Measurements from ENCODE around the gene ZNF385A.
"Not testable (repeated sequence)": the region's sequence is repeated elsewhere in the genome, so short reads cannot be mapped to it uniquely, and the experiment has no call there.

Gene ZNF385A

DNA sequence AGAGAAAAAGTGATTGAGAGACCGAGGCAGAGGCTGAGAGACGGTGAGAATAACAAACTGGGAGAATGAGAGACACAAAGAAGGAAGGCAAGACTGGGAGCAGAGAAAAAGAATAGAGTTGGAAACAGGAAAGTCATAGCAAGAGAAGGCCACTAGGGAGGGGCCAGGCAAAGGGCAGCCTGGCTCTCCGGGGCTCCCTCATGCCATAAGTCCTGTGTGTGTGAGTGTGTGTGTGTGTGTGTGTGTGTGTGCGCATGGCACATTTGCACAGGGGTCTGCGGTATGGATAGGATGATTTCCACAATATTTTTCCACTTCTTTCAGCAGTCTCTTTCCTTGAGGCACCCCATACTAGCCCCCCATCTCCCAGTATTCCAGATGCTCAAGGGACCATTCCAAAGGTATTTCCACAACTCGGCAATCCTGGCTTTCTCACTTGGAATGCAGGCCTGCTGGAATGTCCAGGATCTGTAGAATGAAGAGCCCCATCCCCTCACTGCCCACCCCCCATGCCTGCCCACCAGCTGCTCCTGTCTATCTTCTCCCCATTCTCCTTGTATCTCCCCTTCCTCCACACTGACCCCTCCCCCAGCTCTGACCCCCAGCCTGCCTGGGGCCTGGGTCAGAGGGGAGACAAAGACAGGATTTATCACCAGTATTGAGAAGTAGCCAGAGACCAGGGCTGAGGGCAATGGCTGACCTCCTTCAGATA is 29.3 kb downstream of the ZNF385A start:
- no peak for DNase-seq (ENCODE audit: low read depth in 2 of 2)

DNA sequence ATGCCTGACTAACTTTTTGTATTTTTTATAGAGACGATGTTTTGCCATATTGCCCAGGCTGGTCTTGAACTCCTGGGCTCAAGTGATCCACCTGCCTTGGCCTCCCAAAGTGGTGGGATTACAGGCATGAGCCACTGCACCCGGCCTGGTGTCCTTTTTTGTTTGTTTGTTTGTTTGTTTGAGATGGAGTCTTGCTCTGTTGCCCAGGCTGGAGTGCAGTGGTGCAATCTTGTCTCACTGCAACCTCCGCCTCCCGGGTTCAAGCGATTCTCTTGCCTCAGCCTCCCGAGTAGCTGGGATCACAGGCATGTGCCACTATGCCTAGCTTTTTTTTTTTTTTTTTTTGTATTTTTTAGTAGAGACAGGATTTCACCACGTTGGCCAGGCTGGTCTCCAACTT is 30.3 kb downstream of the ZNF385A start:
- DNase-seq (ENCODE audit: low read depth in 2 of 2): not testable (repeated sequence)

DNA sequence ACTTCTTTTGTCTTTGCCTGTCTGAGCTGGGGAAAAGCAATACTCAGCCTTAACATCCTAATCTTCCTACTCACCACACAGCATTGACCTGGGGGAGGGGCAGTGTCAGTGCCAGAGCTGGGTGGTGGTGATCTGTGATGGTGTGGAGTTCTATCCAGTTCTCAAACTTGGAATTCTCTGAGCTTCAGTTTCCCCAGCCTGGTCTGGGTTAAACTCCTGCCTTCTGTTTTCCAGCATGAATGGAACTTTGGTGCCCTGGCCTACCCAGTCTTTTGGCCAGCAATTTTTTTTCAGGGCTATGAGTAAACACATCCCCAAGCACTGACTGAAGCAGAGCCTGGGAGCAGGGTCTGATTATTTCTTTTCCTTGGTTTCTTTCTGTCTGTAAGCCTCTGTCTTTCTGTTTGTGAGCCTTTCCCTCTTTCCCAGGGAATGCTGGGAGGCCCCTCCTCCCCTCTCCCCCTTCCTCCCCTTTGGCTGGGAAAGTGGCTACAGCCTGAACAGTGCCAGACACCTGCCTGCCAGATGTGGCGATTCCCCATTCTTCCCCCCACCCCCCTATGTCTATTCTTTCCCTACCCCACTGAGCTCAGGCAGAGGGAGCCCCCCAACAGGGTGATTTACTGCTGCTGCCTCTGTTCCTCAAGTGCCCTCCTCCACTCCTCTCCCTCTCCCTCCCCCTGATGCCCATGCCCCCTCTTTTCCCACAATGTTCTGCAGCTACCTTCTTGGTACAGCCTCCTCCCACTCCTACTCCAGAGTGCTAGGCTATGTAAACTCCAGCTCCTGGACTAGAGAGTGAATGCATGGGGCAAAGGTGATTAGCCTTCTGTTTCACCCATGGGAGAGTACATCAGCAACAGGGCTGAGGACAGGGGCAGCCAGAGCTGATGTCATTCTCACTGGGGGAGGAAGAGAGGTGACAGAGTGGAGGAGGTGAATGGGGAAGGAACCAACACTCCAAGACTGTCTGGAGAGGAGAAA is 31.4 kb downstream of the ZNF385A start:
- DNase-seq (ENCODE audit: low read depth in 2 of 2): no peak

DNA sequence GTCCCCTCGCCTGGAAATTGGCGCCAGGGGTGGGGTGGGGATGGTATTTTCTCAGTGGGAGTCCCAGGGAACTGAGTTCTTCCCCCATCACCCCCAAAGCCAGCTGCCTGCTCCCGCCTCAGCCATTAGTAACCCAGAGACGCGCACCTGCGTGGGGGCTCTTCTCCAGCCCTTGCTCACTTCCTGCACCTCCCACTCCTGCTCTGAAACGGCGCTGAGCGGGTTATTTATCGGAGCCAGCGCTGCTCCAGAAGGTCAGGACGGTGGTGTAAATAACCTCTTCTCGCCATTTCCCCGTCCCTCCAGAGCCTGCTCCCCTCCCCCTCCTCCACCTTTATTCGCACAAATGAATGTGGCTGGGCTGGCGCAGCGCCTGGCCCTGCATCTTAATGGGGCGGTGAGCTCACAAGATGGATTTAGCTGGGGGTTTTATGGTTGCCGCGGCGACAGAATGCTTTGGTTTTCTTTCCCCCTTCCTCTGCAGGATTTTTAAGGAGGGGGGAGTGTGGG is 32.5 kb downstream of the ZNF385A start:
- peak; percentile 20 to 40 for DNase-seq (ENCODE audit: low read depth in 2 of 2)

DNA sequence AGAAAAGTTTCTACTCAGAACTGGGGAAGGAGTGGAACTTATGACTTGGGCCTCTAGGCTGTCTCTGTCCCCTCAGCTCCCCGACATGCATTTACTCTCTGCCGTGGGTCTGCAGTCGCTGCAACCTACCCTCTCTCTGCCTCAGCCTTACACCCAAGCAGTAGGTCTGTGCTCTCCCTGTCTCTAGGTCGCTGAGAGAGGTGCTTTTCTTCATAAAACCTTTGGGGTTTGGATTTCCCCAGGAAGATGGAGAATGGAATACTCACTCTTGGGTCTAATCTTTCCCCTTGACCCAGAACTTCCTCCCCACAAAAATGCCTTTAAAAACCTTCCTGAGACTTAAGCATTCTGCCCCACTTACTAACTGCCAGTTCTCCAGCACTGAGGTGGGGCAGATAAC is 33.2 kb downstream of the ZNF385A start:
- no peak for DNase-seq (ENCODE audit: low read depth in 2 of 2)

DNA sequence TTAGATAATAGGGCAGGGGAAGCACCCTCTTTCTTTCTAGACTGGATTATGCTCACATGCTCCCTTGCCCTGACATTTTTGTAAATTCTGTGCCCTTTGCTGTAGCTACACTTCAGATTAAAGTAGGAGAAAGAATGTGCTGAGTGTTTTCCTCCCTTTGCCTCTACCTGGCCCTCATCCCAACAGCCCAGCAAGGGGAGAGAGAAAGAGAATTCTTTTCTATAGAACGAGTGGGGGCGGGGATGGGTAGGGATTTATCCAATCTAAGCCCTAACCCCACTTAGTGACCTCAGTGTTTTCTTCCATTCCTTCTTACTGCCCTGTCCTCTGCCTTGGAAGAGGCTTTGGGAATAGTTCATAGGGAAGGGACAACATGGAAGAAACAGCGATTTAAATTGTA is 33.8 kb downstream of the ZNF385A start:
- DNase-seq (ENCODE audit: low read depth in 2 of 2): no peak

DNA sequence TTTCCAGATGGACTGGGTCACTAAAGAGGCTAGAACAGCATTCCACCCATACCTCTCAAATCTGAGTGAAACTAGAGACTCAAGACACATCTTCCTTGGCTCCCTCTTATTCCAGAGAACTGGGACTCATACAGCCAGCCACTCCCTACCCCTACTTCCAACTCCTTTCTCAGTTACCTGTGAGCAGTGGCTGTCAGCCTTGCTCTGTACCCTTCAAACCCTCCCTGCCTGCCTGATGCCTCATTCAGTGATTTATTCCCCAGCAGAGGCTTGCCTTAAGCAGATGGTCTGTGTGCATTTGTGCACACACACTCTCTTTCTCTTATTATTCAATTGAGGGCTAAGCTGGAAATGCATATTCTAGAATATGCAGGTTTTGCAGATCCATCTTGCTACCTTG is 34.9 kb downstream of the ZNF385A start:
- no peak for DNase-seq (ENCODE audit: low read depth in 2 of 2)

DNA sequence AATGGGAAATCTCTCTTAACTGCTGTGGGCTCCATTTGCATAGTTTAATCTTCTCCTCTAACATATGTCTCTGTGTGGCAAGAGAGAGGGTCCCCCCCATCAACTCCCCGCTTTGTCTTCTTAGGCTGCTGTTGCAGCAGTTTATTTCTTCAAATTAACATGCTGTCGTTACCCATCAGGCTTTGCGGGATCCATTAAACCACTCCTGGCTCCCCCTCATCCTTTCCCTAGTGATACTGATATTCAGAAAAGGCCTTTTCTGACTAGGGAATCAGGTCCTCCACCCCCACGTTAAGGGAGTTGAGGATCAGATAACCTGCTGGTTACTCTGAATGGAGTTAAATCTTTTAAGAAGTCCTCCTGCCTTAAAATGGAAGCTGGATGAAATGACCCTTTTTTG is 35.5 kb downstream of the ZNF385A start:
- no peak for DNase-seq (ENCODE audit: low read depth in 2 of 2)

DNA sequence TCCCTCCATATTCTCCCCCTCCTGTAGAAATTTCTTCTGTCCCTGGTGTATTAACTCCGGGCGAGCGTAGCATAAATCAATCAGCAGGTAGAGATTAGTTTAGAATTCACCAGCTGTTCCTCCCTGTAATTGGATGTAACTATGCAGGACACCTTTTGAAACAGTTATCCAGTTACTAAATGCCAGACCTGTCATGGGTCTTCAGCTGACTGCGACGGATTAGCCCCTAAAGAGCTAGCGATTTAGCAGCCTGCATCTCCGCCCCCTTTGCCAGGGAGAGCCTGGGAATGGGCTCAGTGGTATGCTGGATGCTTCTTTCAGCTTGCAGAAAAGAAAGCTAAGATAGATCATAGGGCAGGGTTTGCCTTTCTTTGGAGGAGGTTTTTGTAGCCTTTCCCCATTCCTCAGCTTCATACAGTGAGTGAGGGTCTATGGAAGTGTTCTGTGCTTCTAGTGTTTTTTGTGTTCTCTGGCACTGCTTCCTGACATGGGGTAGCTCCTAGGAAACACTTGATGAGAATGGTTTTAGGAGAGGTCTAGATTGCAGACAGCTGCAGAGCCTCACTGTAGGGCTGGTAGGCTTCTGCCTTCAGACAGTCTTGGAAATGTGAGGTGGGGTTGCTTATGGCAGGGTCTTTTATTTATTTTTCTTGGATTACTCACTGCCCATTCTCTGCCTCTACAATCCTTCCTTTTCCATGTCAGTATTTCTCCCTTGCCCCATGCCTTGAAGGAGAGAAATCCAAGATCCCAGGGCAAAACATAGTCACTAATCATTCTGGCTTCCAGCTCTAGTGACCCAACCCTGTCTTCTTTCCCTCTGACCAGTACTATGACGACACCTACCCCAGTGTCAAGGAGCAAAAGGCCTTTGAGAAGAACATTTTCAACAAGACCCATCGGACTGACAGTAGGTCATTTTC is 42.9 kb downstream of the ZNF385A start:
- no peak for DNase-seq (ENCODE audit: low read depth in 2 of 2)

DNA sequence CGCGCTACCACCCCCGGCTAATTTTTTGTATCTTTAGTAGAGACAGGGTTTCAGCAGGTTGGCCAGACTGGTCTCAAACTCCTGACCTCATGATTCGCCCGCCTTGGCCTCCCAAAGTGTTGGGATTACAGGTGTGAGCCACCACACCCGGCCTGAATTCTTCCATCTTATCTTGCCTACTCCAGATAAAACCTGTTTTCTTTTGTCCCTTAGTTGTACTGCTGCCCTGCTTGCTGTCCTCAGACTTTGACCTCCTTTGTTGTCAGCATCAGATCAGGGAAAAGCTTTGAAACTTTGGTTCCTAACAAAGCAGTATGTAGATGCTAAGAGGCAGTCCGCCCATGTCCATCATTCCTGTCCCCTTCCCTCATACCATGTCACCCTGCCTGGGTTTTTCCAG is 43.7 kb downstream of the ZNF385A start:
- no peak for DNase-seq (ENCODE audit: low read depth in 2 of 2)

DNA sequence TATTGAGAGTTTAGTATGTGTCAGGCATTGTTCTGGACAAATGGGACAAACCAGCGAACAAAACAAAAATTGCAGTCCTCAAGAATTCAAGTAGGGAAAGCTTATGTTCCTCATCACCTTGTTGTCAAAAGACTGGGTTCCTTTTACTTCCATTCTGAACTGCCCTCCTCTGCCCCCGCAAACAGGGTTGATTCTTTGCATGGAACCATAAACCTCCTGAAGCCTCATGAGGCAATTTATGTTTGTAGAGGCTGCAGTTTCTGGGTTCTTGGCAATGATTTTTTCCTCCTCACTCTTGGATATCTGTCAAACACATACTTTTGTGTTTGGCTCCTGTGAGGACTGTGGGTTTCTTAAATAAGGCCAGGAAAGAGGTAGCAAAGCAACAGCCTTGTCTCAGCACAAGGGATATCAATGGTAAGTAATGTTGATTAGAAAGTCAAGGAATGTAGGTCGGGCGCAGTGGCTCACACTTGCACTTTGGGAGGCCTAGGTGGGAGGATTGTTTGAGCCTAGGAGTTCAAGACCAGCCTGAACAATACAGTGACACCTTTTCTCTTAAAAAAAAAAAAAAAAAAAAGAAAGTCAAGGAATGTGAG is 45.7 kb downstream of the ZNF385A start:
- no peak for DNase-seq (ENCODE audit: low read depth in 2 of 2)

DNA sequence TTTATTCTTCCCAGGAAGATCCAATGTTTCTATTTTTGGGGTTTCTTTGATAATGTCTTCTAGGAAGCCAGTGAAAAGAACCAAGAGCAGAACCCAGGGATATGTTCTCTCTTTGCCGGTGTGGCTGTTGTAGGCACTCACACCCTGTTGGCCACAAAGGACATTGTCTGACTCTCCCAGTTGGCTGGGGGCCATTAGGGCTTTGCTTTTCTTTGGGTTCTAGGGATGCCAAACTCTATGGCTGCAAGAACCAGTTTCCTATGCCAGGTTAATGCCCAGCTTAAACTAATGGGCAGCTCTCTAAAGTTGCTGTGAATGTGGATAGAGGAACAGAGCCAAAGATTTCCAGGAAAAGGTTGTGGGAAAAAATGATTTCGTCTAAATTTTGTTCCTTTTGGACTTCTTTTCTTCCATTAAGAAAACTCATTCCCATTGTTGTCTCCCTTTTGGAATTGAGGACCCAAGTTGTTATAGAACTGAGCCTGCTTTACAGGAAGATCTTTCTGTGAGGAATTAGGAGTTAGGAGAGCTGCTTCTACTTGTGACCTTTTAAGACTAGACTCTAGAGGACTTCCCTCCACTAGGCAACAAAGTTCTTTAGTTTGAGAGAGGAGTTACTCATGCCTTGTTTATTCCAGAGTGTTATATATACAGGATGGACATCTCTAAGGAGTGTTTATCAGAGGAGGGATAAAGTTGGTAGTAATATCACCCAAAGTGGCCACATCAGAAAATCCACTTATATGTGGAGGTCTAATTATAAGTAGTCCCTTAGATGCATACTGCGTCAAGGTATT is 46.5 kb downstream of the ZNF385A start:
- DNase-seq (ENCODE audit: low read depth in 2 of 2): no peak

DNA sequence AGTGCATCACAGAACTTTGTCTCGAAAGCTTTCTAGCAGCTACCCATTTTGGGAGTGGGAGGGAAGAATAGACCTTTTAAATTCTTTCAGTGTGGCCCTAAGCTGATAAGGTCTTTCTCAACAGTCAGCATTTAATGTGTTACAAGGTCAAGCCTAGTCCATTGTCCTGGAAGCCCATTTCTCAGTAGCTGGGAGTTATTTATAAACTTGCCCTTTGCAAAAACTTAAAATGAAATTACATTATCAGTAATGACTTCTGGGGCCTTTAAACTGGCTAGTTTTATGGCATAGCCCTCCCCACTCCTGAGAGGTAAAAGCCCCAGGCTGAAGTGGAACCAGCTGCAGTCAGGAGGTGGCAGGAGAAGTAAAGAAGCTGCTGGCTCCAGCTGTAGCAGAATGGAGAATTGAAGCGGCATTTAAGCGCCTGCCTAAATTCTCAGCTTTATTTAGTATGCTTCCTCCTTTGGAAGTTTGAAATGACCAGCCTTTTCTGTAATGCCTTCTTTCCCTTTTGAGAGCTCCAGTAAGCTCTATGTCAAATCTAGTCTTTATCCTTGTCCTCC is 47.2 kb downstream of the ZNF385A start:
- DNase-seq (ENCODE audit: low read depth in 2 of 2): no peak

DNA sequence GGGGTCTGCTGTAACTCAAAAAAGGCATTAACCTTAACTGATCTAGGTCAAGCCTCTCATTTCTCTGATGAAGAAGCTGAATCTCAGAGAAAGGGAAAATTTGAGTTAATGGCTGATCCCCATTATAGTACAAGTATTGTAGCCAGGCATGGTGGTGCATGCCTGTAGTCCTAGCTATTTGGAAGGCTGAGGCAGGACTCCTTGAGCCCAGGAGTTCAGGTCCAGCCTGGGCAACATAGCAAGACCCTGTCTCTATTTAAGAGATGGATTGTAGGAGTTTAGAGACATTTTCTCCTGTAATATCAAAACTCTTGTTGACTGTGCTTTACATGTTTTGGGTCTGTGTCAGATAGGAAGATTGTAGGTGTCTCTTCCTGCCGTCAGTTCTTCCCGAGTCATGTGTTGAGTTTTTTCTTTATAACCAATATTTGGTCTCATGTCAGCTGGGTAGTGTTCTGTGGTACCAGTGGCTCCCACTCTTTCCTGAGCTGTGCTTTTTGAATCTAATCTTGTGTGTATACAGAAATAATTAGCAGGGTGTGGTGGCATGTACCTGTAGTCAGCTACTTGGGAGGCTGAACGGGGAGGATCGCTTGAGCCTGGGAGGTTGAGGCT is 51.0 kb downstream of the ZNF385A start:
- DNase-seq (ENCODE audit: low read depth in 2 of 2): no peak

DNA sequence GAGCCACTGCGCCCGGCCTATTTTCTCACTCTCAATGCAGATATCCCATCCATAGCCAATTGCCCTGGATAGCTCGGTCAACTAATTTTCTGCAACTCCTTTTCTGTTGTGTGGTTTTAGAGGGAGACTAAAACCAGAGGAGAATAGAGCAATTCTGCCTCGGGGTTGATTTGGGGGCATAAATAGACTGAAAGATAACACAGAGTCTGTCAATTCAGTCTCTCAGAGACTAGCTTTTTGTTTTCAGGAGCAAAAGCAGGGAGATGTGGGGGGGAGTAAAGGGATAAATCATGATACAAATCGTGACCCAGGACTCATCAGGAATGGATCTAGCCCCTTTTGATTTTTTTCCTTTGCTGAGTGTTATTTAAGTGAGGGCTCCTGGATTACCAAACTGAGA is 53.1 kb downstream of the ZNF385A start:
- DNase-seq (ENCODE audit: low read depth in 2 of 2): no peak

DNA sequence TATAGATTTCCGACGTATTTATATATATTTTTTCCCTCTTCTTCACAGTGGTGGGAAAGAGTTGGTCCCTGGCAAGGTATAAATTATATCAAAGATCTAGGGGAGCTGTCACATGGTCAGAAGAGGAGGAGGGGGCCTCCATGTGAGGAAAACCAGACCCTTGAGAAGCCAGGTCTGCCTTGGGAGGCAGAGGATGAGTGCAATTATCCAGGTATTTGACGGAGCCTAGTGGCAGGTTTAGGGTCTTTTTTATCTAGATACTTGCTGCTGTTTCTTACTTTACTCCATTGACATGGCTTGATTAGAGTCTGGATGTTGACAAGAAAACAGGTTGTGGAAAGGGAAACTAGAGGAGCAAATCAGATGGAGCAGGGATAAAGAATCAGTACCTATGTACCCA is 54.1 kb downstream of the ZNF385A start:
- no peak for DNase-seq (ENCODE audit: low read depth in 2 of 2)

DNA sequence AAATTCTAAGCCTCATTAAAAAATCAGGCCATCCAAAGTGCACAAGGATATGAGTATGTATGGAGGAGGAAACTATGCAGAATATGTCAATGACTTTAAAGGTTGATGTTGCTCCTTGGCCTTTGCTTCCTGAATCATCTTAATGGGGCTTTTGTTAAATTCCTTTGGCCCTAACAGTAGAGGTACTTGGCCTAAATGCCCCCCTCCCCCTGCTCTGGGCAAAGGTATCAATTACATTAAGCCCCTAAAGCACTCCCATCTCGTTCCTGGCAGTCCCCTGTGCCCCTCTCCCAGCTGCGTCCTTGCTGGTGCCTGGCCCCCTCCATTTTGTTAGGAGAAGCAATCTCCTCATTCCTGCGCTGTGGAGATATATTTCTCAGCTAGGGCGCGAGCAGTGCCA is 54.8 kb downstream of the ZNF385A start:
- DNase-seq (ENCODE audit: low read depth in 2 of 2): no peak

DNA sequence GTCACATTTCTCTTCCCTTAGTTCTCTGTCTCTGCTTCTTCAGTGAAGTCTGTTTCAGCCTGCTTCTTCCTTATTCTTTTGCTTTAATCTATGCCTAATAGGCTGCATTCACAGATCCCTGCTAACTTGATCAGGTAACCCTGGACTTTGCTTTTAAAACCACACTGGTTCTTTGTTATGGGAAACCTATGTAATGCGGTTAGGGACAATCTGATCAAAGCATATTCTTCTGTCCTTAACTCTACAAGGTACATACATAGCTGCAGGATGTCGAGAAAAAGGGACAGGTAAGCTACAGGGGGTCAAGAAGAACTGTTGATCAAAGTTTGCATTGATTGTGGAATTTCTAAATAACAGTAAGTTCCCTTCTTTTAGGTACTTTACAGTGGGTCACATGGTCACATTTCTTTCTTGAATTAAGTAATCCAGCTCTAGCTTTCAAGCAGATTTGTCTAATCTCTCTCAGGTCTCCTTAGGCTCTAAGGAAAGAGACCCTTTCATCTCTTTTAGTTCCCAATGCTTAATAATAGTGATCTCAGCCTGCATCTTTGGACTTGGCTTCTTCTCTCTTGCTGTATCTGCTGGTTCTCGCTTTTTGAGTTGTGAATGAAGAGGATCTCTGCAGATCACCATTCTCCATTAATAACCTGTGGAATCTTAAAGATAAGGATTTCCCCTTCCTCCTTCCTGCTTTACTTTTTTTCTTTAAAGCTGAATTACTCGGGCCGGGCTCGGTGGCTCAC is 55.8 kb downstream of the ZNF385A start:
- DNase-seq (ENCODE audit: low read depth in 2 of 2): no peak
